Vagina (tissue), 2 donors: ENCODE data around the gene LMO2.

ENCODE experiments used
- POLR2A ChIP-seq, 2 donors: fragments of 450-650 bp; IDR thresholded peaks; one replicate each; pipeline ENCODE4 v1.6.1; 2017; ENCODE audit warnings: antibody characterized with exemption in 2 of 2, mild to moderate bottlenecking in 2 of 2, moderate library complexity in 2 of 2
- POLR2AphosphoS5 ChIP-seq, 2 donors: sonication (generic); formaldehyde crosslinking; IDR thresholded peaks; one replicate each; pipeline ENCODE4 v1.9.0; 2017; ENCODE audit warnings: antibody characterized with exemption in 2 of 2, mild to moderate bottlenecking in 2 of 2, low read depth in 1 of 2; ENCODE audit not compliant: insufficient read depth in 1 of 2
- TF ChIP-seq, protein P1 (sequence below), 3 experiments: fragments of 450-650 bp in 2 of 3; fragments of 200-600 bp in 1 of 3; sonication (generic) in 1 of 3; IDR thresholded peaks; one replicate each; pipeline ENCODE4 v1.5.1; 2017 to 2019; ENCODE audit warnings: antibody characterized with exemption in 3 of 3, mild to moderate bottlenecking in 2 of 3, moderate library complexity in 2 of 3

- TF ChIP-seq, protein P1, sequence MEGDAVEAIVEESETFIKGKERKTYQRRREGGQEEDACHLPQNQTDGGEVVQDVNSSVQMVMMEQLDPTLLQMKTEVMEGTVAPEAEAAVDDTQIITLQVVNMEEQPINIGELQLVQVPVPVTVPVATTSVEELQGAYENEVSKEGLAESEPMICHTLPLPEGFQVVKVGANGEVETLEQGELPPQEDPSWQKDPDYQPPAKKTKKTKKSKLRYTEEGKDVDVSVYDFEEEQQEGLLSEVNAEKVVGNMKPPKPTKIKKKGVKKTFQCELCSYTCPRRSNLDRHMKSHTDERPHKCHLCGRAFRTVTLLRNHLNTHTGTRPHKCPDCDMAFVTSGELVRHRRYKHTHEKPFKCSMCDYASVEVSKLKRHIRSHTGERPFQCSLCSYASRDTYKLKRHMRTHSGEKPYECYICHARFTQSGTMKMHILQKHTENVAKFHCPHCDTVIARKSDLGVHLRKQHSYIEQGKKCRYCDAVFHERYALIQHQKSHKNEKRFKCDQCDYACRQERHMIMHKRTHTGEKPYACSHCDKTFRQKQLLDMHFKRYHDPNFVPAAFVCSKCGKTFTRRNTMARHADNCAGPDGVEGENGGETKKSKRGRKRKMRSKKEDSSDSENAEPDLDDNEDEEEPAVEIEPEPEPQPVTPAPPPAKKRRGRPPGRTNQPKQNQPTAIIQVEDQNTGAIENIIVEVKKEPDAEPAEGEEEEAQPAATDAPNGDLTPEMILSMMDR (IDR thresholded peaks at IDR 0.05) = no peak
- TF ChIP-seq POLR2A (IDR thresholded peaks at IDR 0.05) = no peak
- TF ChIP-seq POLR2AphosphoS5 (IDR thresholded peaks at IDR 0.05; ENCODE audit: insufficient read depth in 1 of 2, low read depth in 1 of 2) = no peak
These were observed 32.6 kb downstream of the LMO2 start for GRCh38 chr11:33859306-33859705.
